GM06990 (cell line): ENCODE data around the gene NT5C2.

Experiments
- DNase-seq: peaks from one replicate; pipeline ENCODE4 v3.0.0-alpha.2; 2011; ENCODE audit not compliant: insufficient read length; ENCODE audit errors: extremely low read depth
- H3K27me3 ChIP-seq: replicated peaks from 2 replicates; pipeline ENCODE4 v1.6.0; 2011; ENCODE audit warnings: low read length; ENCODE audit not compliant: control insufficient read depth, insufficient read depth
- H3K36me3 ChIP-seq: 2 replicates; pipeline ENCODE4 v1.5.1; 2011; ENCODE audit warnings: low read length; ENCODE audit not compliant: control insufficient read depth, insufficient read depth
- H3K4me3 ChIP-seq: replicated peaks from 2 replicates; pipeline ENCODE4 v1.5.1; 2011; ENCODE audit warnings: low read depth, mild to moderate bottlenecking, control low read depth, low read length
- TF ChIP-seq, protein P1 (sequence below): IDR thresholded peaks from 2 replicates; pipeline ENCODE4 v1.5.1; 2011; ENCODE audit warnings: low read length, control low read depth, mild to moderate bottlenecking, inconsistent platforms; ENCODE audit not compliant: insufficient read depth, poor library complexity, severe bottlenecking

Gene NT5C2

DNA sequence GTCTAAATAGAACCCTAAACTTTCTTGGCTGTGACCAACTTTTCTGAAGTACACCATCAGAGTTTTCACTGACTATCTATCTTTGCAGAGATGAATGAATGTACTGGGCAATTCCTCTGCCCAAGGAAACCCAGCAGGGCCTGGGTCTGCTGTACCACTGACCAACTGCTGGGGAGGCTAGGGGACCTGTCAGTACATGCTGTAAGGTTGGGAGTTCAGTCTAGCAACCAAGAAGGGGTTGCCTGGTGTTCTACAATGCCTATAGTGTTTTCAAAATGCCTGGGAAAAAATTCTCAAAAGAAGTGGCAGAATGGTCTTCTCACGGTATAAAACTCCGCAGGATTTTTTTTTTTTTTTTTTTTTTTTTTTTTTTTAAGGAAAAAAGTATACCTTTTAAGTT lies 106.3 kb downstream of the NT5C2 start:
- H3K4me3 ChIP-seq, result no peak overlapping the region
- no peak for DNase-seq
- TF ChIP-seq, protein P1, sequence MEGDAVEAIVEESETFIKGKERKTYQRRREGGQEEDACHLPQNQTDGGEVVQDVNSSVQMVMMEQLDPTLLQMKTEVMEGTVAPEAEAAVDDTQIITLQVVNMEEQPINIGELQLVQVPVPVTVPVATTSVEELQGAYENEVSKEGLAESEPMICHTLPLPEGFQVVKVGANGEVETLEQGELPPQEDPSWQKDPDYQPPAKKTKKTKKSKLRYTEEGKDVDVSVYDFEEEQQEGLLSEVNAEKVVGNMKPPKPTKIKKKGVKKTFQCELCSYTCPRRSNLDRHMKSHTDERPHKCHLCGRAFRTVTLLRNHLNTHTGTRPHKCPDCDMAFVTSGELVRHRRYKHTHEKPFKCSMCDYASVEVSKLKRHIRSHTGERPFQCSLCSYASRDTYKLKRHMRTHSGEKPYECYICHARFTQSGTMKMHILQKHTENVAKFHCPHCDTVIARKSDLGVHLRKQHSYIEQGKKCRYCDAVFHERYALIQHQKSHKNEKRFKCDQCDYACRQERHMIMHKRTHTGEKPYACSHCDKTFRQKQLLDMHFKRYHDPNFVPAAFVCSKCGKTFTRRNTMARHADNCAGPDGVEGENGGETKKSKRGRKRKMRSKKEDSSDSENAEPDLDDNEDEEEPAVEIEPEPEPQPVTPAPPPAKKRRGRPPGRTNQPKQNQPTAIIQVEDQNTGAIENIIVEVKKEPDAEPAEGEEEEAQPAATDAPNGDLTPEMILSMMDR, result no peak
- no peaks in the 10 kb centered on the region for H3K27me3 ChIP-seq
- peaks cover 11% of the 10 kb centered on the region for H3K36me3 ChIP-seq

DNA sequence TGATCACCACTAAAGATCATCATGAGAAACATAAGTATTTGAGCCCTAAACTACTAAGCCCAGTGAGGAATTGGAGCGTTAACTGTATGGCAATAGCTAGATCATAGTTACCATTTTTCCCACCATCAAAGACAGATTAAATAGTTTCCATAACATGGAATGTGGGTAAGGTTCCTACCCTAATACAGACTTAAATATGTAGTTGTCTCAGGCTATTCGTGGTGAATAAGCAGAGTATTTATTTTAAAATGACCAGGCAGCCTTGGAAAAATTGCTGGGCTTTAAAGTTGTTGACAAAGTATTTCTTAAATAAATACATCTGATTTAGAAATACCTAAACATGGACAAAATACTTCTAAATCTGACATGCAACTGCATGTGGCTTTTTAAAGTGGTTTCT lies 106.8 kb downstream of the NT5C2 start:
- TF ChIP-seq, protein P1, result no peak
- H3K36me3 ChIP-seq, result peaks cover 11% of the 10 kb centered on the region
- no peak overlapping the region for H3K4me3 ChIP-seq

GRCh38 chr10:103083977-103084320 lies 109.1 kb downstream of the NT5C2 start:
- peaks cover 3% of the 10 kb centered on the region for H3K36me3 ChIP-seq

More for the DNA sequence above, 106.8 kb downstream of the NT5C2 start:
- DNase-seq, result no peak
- no peaks in the 10 kb centered on the region for H3K27me3 ChIP-seq

GRCh38 chr10:103083266-103083976 lies 109.7 kb downstream of the NT5C2 start:
- TF ChIP-seq, protein P1, result no peak
- Histone ChIP-seq H3K36me3 (peaks cover 3% of the 10 kb centered on the region), H3K4me3 (no peak overlapping the region), H3K27me3 (no peaks in the 10 kb centered on the region)
- no peak for DNase-seq

More at GRCh38 chr10:103083977-103084320, 109.1 kb downstream of the NT5C2 start:
- Histone ChIP-seq H3K27me3 (no peaks in the 10 kb centered on the region), H3K4me3 (no peak overlapping the region)
- TF ChIP-seq, protein P1, result no peak
- no peak for DNase-seq

- H3K36me3 ChIP-seq, result peaks cover 3% of the 10 kb centered on the region
- TF ChIP-seq, protein P1, result no peak
- no peak for DNase-seq
- H3K27me3 ChIP-seq, result no peaks in the 10 kb centered on the region
- no peak overlapping the region for H3K4me3 ChIP-seq
These were observed 110.4 kb downstream of the NT5C2 start for GRCh38 chr10:103082683-103083082.
